ENCODE data around the gene PRKCD.

The PRKCD gene

GRCh38 chr3:53184701-53185100 is 23.7 kb downstream of the PRKCD start:
- no peaks in the 10 kb centered on the region for H3K27me3 ChIP-seq (ENCODE audit: insufficient read depth, low read depth, severe bottlenecking)
- H3K9me3 ChIP-seq (ENCODE audit: severe bottlenecking), result no peaks in the 10 kb centered on the region
- H3K27ac ChIP-seq, result no peak overlapping the region
- no peak overlapping the region for H3K4me3 ChIP-seq (ENCODE audit: low read depth, low read length)
- peaks cover 24% of the 10 kb centered on the region for H3K36me3 ChIP-seq
- no peak for DNase-seq
- no peak for TF ChIP-seq CTCF (IDR thresholded peaks at IDR 0.05; ENCODE audit: low read depth, low read length)

- H3K27me3 ChIP-seq (ENCODE audit: insufficient read depth, low read depth, severe bottlenecking), result no peaks in the 10 kb centered on the region
- no peak for DNase-seq
- no peak overlapping the region for H3K27ac ChIP-seq
- no peak for TF ChIP-seq CTCF (IDR thresholded peaks at IDR 0.05; ENCODE audit: low read depth, low read length)
- H3K4me3 ChIP-seq (ENCODE audit: low read depth, low read length), result no peak overlapping the region
- H3K9me3 ChIP-seq (ENCODE audit: severe bottlenecking), result no peaks in the 10 kb centered on the region
- peaks cover 28% of the 10 kb centered on the region for H3K36me3 ChIP-seq
Measured at GRCh38 chr3:53185761-53186465, 24.9 kb downstream of the PRKCD start.

- no peak for TF ChIP-seq CTCF (IDR thresholded peaks at IDR 0.05; ENCODE audit: low read depth, low read length)
- DNase-seq, result no peak
- Histone ChIP-seq H3K36me3 (peaks cover 26% of the 10 kb centered on the region), H3K4me3 (ENCODE audit: low read depth, low read length) (no peak overlapping the region), H3K27me3 (ENCODE audit: insufficient read depth, low read depth, severe bottlenecking) (no peaks in the 10 kb centered on the region), H3K27ac (no peak overlapping the region), H3K9me3 (ENCODE audit: severe bottlenecking) (no peaks in the 10 kb centered on the region)
Measured at GRCh38 chr3:53186726-53187125, 25.7 kb downstream of the PRKCD start.

- H3K27me3 ChIP-seq (ENCODE audit: insufficient read depth, low read depth, severe bottlenecking), result no peaks in the 10 kb centered on the region
- no peaks in the 10 kb centered on the region for H3K9me3 ChIP-seq (ENCODE audit: severe bottlenecking)
- H3K36me3 ChIP-seq, result peaks cover 27% of the 10 kb centered on the region
- TF ChIP-seq CTCF (IDR thresholded peaks at IDR 0.05; ENCODE audit: low read depth, low read length), result no peak
- DNase-seq, result no peak
- no peak overlapping the region for H3K4me3 ChIP-seq (ENCODE audit: low read depth, low read length)
- no peak overlapping the region for H3K27ac ChIP-seq
Measured at GRCh38 chr3:53187430-53187829, 26.4 kb downstream of the PRKCD start.

GRCh38 chr3:53188136-53188685 is 27.2 kb downstream of the PRKCD start:
- H3K4me3 ChIP-seq (ENCODE audit: low read depth, low read length), result no peak overlapping the region
- no peaks in the 10 kb centered on the region for H3K27me3 ChIP-seq (ENCODE audit: insufficient read depth, low read depth, severe bottlenecking)
- TF ChIP-seq CTCF (IDR thresholded peaks at IDR 0.05; ENCODE audit: low read depth, low read length), result no peak
- H3K36me3 ChIP-seq, result peaks cover 27% of the 10 kb centered on the region
- DNase-seq, result no peak
- no peak overlapping the region for H3K27ac ChIP-seq
- H3K9me3 ChIP-seq (ENCODE audit: severe bottlenecking), result no peaks in the 10 kb centered on the region

- no peak for DNase-seq
- H3K36me3 ChIP-seq, result peaks cover 22% of the 10 kb centered on the region
- no peak overlapping the region for H3K4me3 ChIP-seq (ENCODE audit: low read depth, low read length)
- H3K9me3 ChIP-seq (ENCODE audit: severe bottlenecking), result no peaks in the 10 kb centered on the region
- no peak overlapping the region for H3K27ac ChIP-seq
- no peak for TF ChIP-seq CTCF (IDR thresholded peaks at IDR 0.05; ENCODE audit: low read depth, low read length)
- no peaks in the 10 kb centered on the region for H3K27me3 ChIP-seq (ENCODE audit: insufficient read depth, low read depth, severe bottlenecking)
Measured at GRCh38 chr3:53188720-53189119, 27.7 kb downstream of the PRKCD start.
